K562 (cell line): ENCODE data around the gene LAMTOR4. TPM values are rescaled to one million over a fixed set of nuclear protein-coding genes. Genes with fewer than 3 reads are reported as not detected.

ENCODE experiments used
- CAMTA2 ChIP-seq: fragments of 250-450 bp; sonication (Bioruptor Pico); conservative IDR thresholded peaks from 2 replicates; pipeline ENCODE4 v1.5.1; 2022
- CBFA2T3 ChIP-seq: fragments of 450-650 bp; IDR thresholded peaks from 2 replicates; pipeline ENCODE4 v1.6.1; 2017
- CBFB ChIP-seq: sonication (generic); formaldehyde crosslinking; IDR thresholded peaks from 2 replicates; pipeline ENCODE4 v1.4.0; 2020; ENCODE audit warnings: mild to moderate bottlenecking, missing genetic modification reagents
- CTCF ChIP-seq, 3 experiments: IDR thresholded peaks in 2 of 3; conservative IDR thresholded peaks in 1 of 3; 2 replicates each; pipeline ENCODE4 v1.5.1; 2011 to 2012; ENCODE audit warnings: low read length in 3 of 3, mild to moderate bottlenecking in 3 of 3, control low read depth in 2 of 3, improper control_type of control experiment in 1 of 3, inconsistent platforms in 1 of 3, low read depth in 1 of 3, mixed read lengths in 1 of 3, moderate library complexity in 1 of 3; ENCODE audit not compliant: insufficient read depth in 2 of 3
- JUN ChIP-seq, 2 experiments: sonication (generic) in 1 of 2; formaldehyde crosslinking in 1 of 2; IDR thresholded peaks; 2 replicates each; pipeline versions ENCODE4 v1.6.1 to v1.8.0; 2012 to 2022; ENCODE audit warnings: borderline replicate concordance in 2 of 2, mild to moderate bottlenecking in 2 of 2, improper control_type of control experiment in 1 of 2, low read depth in 1 of 2, low read length in 1 of 2, missing genetic modification reagents in 1 of 2
- MEF2D ChIP-seq: conservative IDR thresholded peaks from 2 replicates; pipeline ENCODE4 v1.6.1; 2016; ENCODE audit warnings: low read depth, missing genetic modification characterization, missing compliant biosample characterization
- MXD1 ChIP-seq: fragments of 250-450 bp; sonication (Bioruptor Pico); IDR thresholded peaks from 2 replicates; pipeline ENCODE4 v1.8.0; 2021; ENCODE audit warnings: borderline replicate concordance, mild to moderate bottlenecking, moderate library complexity; ENCODE audit not compliant: poor library complexity, severe bottlenecking
- MYNN ChIP-seq, 2 experiments: sonication (generic); formaldehyde crosslinking in 1 of 2; IDR thresholded peaks; 2 replicates each; pipeline versions ENCODE4 v1.5.0 to v1.6.1; 2016 to 2020; ENCODE audit warnings: antibody characterized with exemption in 1 of 2, missing genetic modification reagents in 1 of 2
- SREBF2 ChIP-seq: sonication (generic); formaldehyde crosslinking; IDR thresholded peaks from 2 replicates; pipeline ENCODE4 v1.4.0; 2020; ENCODE audit warnings: mild to moderate bottlenecking, missing genetic modification reagents
- TFAM ChIP-seq: fragments of 250-450 bp; sonication (Bioruptor Pico); conservative IDR thresholded peaks from 2 replicates; pipeline ENCODE4 v1.5.0; 2021; ENCODE audit warnings: mild to moderate bottlenecking, moderate library complexity
- THRAP3 ChIP-seq: fragments of 450-650 bp; IDR thresholded peaks from 2 replicates; pipeline ENCODE4 v1.6.1; 2016; ENCODE audit warnings: mild to moderate bottlenecking, inconsistent platforms, borderline replicate concordance
- TSC22D4 ChIP-seq: fragments of 450-650 bp; IDR thresholded peaks from 2 replicates; pipeline ENCODE4 v1.6.1; 2016; ENCODE audit warnings: missing genetic modification characterization, missing biosample characterization, control low read depth
- ZNF277 ChIP-seq: fragments of 250-450 bp; sonication (Bioruptor Pico); IDR thresholded peaks from 2 replicates; pipeline ENCODE4 v1.8.0; 2022; ENCODE audit warnings: inconsistent platforms, mild to moderate bottlenecking, moderate library complexity, borderline replicate concordance
- ZNF407 ChIP-seq: fragments of 450-650 bp; IDR thresholded peaks from 2 replicates; pipeline ENCODE4 v1.6.1; 2016; ENCODE audit warnings: low read depth
- polyA plus RNA-seq, 8 experiments: library from polyadenylated mRNA; depleted of rRNA in 4 of 8; stranded (reverse) in 5 of 8; unstranded in 3 of 8; fragments of >200 nt; fragmentation: Nextera tagmentation in 2 of 8; fragmentation: Illumina TruSeq in 1 of 8; extraction: Ambion mirVana in 2 of 8; extraction: Trizol in 1 of 8; gene quantifications; 2 replicates each; pipeline versions ENCODE4 v1.2.1 to v1.2.3, GENCODE V29; 2011 to 2014; ENCODE audit warnings: inconsistent platforms in 1 of 8, missing spikeins in 1 of 8
- total RNA-seq, 7 experiments: library from RNA; depleted of rRNA in 6 of 7; stranded (reverse); fragments of >200 nt in 6 of 7; fragmentation: Illumina TruSeq in 2 of 7; extraction: Trizol in 2 of 7; gene quantifications; 2 replicates each; pipeline versions ENCODE4 v1.2.1 to v1.2.3, GENCODE V29; 2011 to 2021; ENCODE audit warnings: low replicate concordance in 1 of 7

The LAMTOR4 gene
- total and polyA plus RNA-seq, 9 of the 15 experiments (the other 6 are each of a cell fraction or from before 2014, with no cell fraction given): 79.6 to 314 (median 195) TPM

- TF ChIP-seq ZNF407: no peak
- no peak for TF ChIP-seq CBFA2T3
- no peak for TF ChIP-seq MXD1
- no peak for TF ChIP-seq TSC22D4
- no peak for TF ChIP-seq MEF2D (tag)
- TF ChIP-seq ZNF277 (CRISPR knock-in tag): no peak
- peak; percentile 85; the same call in 1 of the 2 replicates for TF ChIP-seq CBFB (CRISPR knock-in tag)
- TF ChIP-seq THRAP3: no peak
- no peak for TF ChIP-seq MYNN (IDR thresholded peaks at IDR 0.05)
- TF ChIP-seq MYNN (CRISPR knock-in tag; IDR thresholded peaks at IDR 0.05): no peak
- peak; percentile 77; the same call in 1 of the 2 replicates for TF ChIP-seq JUN (IDR thresholded peaks at IDR 0.05; ENCODE audit: borderline replicate concordance, low read depth, low read length)
- peak; percentile 89 for TF ChIP-seq JUN (CRISPR knock-in tag; IDR thresholded peaks at IDR 0.05; ENCODE audit: borderline replicate concordance)
- TF ChIP-seq CTCF (IDR thresholded peaks at IDR 0.05 in 2 of 3, conservative IDR thresholded peaks at IDR 0.05 in 1 of 3; ENCODE audit: insufficient read depth in 2 of 3, low read depth in 1 of 3, low read length in 3 of 3): peak in 1 of 3 experiments; percentile 7; a peak in 1 of 6 replicates
- no peak for TF ChIP-seq CAMTA2 (CRISPR knock-in tag)
- no peak for TF ChIP-seq TFAM (CRISPR knock-in tag)
- TF ChIP-seq SREBF2 (CRISPR knock-in tag): peak; percentile 84; the same call in 1 of the 2 replicates
Observed at GRCh38 chr7:100101016-100101862, 47.5 kb upstream of the LAMTOR4 start, which contains the start of the genes AP4M1 and MCM7 (continued).
